ENCODE results near the gene MARK3.
"Not testable (repeated sequence)": the region's sequence is repeated elsewhere in the genome, so short reads cannot be mapped to it uniquely, and the experiment has no call there.

MARK3 gene

DNA sequence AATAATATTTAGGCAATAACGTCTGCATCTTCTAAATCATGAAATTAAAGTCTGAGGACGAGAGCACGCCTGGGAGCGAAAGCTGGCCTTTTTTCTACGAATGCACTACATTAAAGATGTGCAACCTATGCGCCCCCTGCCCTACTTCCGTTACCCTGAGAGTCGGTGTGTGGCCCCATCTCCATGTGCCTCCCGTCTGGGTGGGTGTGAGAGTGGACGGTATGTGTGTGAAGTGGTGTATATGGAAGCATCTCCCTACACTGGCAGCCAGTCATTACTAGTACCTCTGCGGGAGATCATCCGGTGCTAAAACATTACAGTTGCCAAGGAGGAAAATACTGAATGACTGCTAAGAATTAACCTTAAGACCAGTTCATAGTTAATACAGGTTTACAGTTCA is 118.1 kb downstream of the MARK3 start:
- H3K4me3 ChIP-seq (ENCODE audit: low read length): no peak overlapping the region
- no peak for DNase-seq (ENCODE audit: low read depth)
- TF ChIP-seq, protein P1, sequence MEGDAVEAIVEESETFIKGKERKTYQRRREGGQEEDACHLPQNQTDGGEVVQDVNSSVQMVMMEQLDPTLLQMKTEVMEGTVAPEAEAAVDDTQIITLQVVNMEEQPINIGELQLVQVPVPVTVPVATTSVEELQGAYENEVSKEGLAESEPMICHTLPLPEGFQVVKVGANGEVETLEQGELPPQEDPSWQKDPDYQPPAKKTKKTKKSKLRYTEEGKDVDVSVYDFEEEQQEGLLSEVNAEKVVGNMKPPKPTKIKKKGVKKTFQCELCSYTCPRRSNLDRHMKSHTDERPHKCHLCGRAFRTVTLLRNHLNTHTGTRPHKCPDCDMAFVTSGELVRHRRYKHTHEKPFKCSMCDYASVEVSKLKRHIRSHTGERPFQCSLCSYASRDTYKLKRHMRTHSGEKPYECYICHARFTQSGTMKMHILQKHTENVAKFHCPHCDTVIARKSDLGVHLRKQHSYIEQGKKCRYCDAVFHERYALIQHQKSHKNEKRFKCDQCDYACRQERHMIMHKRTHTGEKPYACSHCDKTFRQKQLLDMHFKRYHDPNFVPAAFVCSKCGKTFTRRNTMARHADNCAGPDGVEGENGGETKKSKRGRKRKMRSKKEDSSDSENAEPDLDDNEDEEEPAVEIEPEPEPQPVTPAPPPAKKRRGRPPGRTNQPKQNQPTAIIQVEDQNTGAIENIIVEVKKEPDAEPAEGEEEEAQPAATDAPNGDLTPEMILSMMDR (conservative IDR thresholded peaks at IDR 0.05; ENCODE audit: low read depth, low read length): no peak

DNA sequence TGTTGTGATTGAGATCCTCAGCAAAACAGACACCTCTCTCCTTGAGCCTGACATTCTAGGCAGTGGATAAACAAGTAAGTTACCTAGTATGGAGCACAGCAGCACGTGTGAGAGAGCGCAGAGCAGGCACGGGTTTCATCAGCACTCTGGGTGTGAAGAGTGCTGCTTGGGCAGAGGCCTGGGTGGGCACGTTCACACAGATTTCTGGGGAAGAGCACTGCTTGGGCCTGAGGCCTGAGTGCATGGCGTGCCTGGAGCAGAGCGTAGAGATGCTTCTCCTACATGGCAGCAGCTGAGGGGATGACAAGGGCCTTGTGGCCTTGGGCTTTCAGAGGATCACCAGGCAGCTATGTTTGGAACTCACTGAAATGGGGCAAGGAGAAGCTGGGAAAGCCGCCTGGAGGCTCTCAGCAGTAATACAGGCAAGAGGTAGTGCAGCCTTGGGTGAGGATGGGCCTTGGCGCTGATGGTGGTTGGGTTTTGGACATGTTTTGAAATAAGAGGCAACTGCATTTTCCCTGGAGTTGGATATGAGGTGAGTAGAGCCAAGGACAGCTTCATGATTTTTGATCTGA is 119.9 kb downstream of the MARK3 start:
- H3K4me3 ChIP-seq (ENCODE audit: low read length): no peak overlapping the region
- TF ChIP-seq, protein P1 (conservative IDR thresholded peaks at IDR 0.05; ENCODE audit: low read depth, low read length): peak; percentile 20
- no peak for DNase-seq (ENCODE audit: low read depth)

DNA sequence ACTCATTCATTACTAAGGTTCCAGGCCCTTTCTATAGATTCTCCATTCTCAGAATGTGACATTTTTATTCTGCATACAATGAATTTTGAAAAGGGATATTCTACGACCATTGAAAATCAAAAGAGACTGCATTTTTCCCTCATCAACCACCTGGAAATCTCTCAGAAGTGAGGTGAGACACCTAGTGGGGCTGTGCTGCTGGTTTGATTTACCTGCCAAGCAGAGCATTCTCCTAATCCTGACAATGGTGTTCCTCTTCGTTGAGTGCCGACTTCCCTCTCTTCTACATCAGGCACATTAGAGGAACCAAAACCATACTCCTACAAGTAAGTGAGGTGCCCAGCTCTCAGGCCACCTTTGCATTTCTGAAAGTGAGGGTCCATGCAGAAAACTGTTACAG is 122.5 kb downstream of the MARK3 start:
- H3K4me3 ChIP-seq (ENCODE audit: low read length): no peak overlapping the region
- no peak for DNase-seq (ENCODE audit: low read depth)
- TF ChIP-seq, protein P1 (conservative IDR thresholded peaks at IDR 0.05; ENCODE audit: low read depth, low read length): no peak

DNA sequence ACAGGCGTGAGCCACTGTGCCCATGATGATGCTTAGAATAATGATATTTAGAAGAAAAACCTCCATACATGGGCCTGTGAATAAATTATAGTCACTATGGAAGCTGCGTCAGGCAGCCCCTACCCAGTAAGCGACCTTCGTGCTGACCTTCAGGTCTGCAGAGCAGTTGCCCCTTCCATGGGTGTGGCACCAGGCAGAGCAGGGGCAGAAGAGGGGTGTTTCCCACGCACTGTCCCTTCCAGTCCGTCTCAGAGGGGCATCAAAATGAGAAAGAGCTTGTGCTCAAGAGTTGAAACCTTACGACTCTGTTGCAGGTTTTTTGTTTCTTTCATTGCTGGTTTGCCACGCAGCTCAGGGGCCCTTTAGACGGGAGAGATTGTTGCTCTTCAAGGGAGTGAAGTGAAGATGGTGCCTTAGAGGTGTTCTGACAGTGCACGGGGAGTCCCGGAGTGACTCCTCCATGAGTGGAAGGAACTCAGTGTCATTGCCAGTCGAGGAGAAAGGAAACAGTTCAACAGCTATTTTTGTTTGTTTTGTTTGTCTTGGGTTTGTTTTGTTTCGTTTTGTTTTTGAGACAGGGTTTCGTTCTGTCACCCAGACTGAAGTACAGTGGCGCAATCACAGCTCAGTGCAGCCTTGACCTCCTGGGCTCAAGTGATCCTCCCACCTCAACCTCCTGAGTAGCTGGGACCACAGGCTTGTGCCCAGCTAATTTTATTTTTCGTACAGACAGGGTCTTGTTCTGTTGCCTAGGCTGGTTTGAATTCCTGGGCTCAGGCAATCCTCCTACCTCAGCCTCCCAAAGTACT is 123.5 kb downstream of the MARK3 start:
- no peak for DNase-seq (ENCODE audit: low read depth)
- TF ChIP-seq, protein P1 (conservative IDR thresholded peaks at IDR 0.05; ENCODE audit: low read depth, low read length): no peak

DNA sequence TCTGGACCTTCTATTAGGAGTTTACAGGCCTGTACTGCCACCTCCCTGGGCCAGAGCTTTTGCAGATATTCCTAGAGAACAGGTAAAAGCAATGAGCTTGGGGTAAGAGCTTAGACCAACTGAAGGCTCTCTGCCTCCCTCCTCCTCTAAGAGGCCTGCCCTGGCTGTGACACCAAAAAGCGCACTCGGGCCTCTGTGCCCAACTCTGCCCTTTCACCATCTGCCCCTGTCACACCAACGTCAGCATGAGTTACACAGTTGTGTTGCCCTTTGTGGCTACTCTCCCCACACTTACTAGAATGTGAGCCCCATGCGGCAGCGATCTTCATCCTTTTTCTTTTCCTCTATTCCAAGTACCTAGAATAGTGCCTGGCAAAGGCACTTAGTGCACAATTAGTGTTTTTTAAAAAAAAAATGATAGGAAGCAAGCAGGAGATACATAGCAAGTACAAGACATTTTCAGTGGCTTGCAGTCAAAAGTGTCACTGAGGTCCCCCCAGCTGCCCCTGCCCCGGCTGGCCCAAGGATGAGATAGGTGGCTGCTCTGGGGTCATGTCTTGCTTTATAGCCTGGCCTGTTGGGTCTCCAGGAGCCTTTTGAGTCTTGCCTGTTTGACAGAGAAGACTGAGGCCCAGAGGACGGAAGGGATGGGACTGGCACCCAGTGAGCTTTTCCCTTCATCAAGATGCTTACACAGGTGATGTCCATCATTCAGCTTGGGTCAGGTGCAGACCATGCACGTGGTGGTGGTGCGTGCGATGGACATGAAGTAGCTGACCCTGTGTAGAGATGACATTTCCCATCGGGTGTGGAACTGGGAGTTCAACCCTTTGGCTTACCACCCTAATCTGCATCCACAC is 124.9 kb downstream of the MARK3 start:
- DNase-seq (ENCODE audit: low read depth): no peak
- H3K4me3 ChIP-seq (ENCODE audit: low read length): no peak overlapping the region
- TF ChIP-seq, protein P1 (conservative IDR thresholded peaks at IDR 0.05; ENCODE audit: low read depth, low read length): no peak

More for the DNA sequence above, 123.5 kb downstream of the MARK3 start:
- no peak overlapping the region for H3K4me3 ChIP-seq (ENCODE audit: low read length)

DNA sequence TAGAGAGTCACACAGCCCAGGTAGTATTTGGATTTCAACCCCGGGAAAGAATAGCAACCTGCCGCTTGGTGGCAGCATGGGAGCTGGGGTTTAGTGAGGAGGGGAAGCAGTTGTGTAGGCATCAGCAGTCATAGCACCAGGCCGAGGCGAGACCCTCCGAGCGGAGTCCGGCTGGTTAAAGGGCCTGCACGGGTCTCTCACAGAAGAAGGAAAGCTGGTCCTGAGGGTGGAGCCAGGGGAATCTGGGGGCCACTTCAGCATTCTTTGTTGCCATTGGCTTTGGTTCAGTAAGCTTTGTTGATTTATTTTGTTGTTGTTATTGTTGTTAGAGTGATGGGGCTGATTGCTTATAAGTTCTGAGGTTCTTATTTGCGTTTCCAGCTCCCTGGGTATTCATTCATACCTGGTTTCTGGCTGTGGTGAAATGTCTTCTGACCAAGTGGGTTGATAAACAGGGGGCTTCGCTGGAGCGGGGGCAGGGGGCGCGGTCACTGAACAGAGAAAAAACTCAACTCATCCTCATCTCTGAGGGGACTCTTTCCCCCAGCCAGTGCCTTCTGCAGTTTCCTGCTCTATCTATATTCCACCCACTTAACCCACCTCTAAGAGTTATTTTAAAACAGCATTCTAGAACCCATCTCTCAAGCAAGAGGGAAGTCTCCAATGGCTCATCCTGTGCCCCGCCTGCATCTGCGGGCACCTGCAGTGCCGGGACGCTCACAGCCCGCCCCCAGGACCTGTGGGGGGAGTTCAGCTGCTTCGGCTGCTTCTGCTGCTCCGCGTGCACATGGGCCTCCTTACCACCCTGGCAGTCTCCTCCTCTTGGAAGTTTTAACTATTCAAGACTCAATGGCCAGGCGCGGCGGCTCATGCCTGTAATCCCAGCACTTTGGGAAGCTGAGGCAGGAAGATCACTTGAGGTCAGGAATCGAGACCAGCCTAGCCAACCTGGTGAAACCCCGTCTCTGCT is 125.8 kb downstream of the MARK3 start:
- TF ChIP-seq, protein P1 (conservative IDR thresholded peaks at IDR 0.05; ENCODE audit: low read depth, low read length): no peak
- DNase-seq (ENCODE audit: low read depth): no peak
- H3K4me3 ChIP-seq (ENCODE audit: low read length): no peak overlapping the region

DNA sequence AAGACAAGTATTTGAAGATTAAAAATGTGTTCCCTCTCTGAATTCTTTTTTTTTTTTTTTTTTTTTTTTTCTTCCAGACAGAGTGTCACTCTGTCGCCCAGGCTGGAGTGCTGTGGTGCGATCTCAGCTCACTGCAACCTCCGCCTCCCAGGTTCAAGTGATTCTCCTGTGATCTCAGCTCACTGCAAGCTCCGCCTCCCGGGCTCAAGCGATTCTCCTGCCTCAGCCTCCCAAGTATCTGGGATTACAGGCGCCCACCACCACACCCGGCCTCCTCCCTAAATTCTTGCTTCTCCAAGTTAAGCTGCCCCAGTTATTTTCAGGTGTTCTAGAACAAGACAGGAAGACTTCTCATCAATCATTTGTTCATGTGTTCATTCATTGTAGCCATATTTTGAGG is 127.0 kb downstream of the MARK3 start:
- DNase-seq (ENCODE audit: low read depth); H3K4me3 ChIP-seq (ENCODE audit: low read length): not testable (repeated sequence)
